ENCODE results near the gene VKORC1L1. TPM values are rescaled to one million over a fixed set of nuclear protein-coding genes. Genes with fewer than 3 reads are reported as not detected.
"Not testable (repeated sequence)": the region's sequence is repeated elsewhere in the genome, so short reads cannot be mapped to it uniquely, and the experiment has no call there.

VKORC1L1 gene
- total and polyA plus RNA-seq, 2 of the 8 experiments (the other 6 are each of a cell fraction or from before 2014, with no cell fraction given), result 12.7 to 45.3 TPM

- H3K4me1 ChIP-seq (replicated peaks in 1 of 4; ENCODE audit: control insufficient read depth in 3 of 4, insufficient read depth in 4 of 4, low read length in 3 of 4); H2AK5ac ChIP-seq (ENCODE audit: low read depth, low read length); H3K23me2 ChIP-seq (ENCODE audit: low read depth, low read length); H3K36me3 ChIP-seq (ENCODE audit: control insufficient read depth in 2 of 4, insufficient read depth in 4 of 4, low read length in 3 of 4); H3K4me2 ChIP-seq (ENCODE audit: insufficient read depth in 1 of 2, low read depth in 2 of 2, low read length in 2 of 2); H3K4ac ChIP-seq (replicated peaks; ENCODE audit: insufficient read length, low read depth, low read length); H3K56ac ChIP-seq (replicated peaks; ENCODE audit: insufficient read length, low read depth, low read length); H3K9me3 ChIP-seq (ENCODE audit: insufficient read depth in 2 of 2, low read depth in 1 of 2, low read length in 1 of 2); H3K4me3 ChIP-seq (ENCODE audit: extremely low read depth in 1 of 4, insufficient read depth in 2 of 4, low read depth in 3 of 4, low read length in 4 of 4); H3K27ac ChIP-seq (ENCODE audit: low read depth, low read length); H3K9ac ChIP-seq (replicated peaks in 1 of 4; ENCODE audit: extremely low read depth in 1 of 4, low read depth in 3 of 4, low read length in 3 of 4); FAIRE-seq; H3K18ac ChIP-seq (ENCODE audit: extremely low read depth, low read length); H3K79me2 ChIP-seq (ENCODE audit: control insufficient read depth in 1 of 2, insufficient read depth in 2 of 2, low read length in 2 of 2); H4K20me1 ChIP-seq (replicated peaks in 1 of 2; ENCODE audit: control insufficient read depth in 1 of 2, insufficient read depth in 2 of 2, low read length in 2 of 2); H3K14ac ChIP-seq (ENCODE audit: insufficient read length); H2AFZ ChIP-seq (ENCODE audit: low read length); H3K27me3 ChIP-seq (replicated peaks in 1 of 4; ENCODE audit: control insufficient read depth in 3 of 4, extremely low read depth in 1 of 4, insufficient read depth in 3 of 4, low read length in 3 of 4); H3K79me1 ChIP-seq (ENCODE audit: low read depth, low read length); CTCF ChIA-PET (ENCODE audit: partially characterized antibody); H2BK15ac ChIP-seq (ENCODE audit: low read length); H4K5ac ChIP-seq (ENCODE audit: insufficient read length, low read depth, low read length); H3K23ac ChIP-seq (ENCODE audit: insufficient read length); H4K91ac ChIP-seq (replicated peaks; ENCODE audit: insufficient read length, low read length); H2BK5ac ChIP-seq (ENCODE audit: low read depth, low read length); H2BK12ac ChIP-seq (ENCODE audit: low read depth, low read length); H2BK20ac ChIP-seq (ENCODE audit: low read length); H4K8ac ChIP-seq (ENCODE audit: extremely low read depth, insufficient read depth, low read length); H2BK120ac ChIP-seq (replicated peaks; ENCODE audit: low read depth, low read length): not testable (repeated sequence)
- WGBS, 2 experiments (ENCODE audit: extremely low coverage in 1 of 2, insufficient coverage in 1 of 2, insufficient read length in 1 of 2, insufficient replicate concordance in 2 of 2, low coverage in 1 of 2, low lambda C conversion rate in 2 of 2, missing lambda C conversion rate in 1 of 2), result 97% methylated on average over 2 of the region's 2 CpGs; no CpG with 5 or more reads in 1 of the 2 experiments
- POLR2A ChIA-PET (ENCODE audit: partially characterized antibody), result interaction anchor here (1.0 kb wide), 1 partner anchor 149 kb away, joined by 3 read pairs; no protein-coding TSS in a partner anchor
- peak in 1 of 2 experiments; percentile 6 for DNase-seq (ENCODE audit: low read depth in 1 of 2, low spot score in 2 of 2)
Measured at GRCh38 chr7:65898677-65899447, 26.0 kb downstream of the VKORC1L1 start.
